ENCODE measurements around the gene PELI3.

GRCh38 chr11:66457826-66458225 lies 8.9 kb upstream of the PELI3 start:
- TF ChIP-seq CTCF (IDR thresholded peaks at IDR 0.05; ENCODE audit: insufficient read depth, low read length), result no peak
- no peak for TF ChIP-seq POLR2AphosphoS5 (IDR thresholded peaks at IDR 0.05; ENCODE audit: low read depth)
- no peak for TF ChIP-seq REST (IDR thresholded peaks at IDR 0.05; ENCODE audit: insufficient replicate concordance, low read depth)

Data from HL-60 (cell line).